Keratinocyte (primary cell): Measurements from ENCODE around the gene RIMS1. TPM values are rescaled to one million over a fixed set of nuclear protein-coding genes. Genes with fewer than 3 reads are reported as not detected.
"Not testable (repeated sequence)": the region's sequence is repeated elsewhere in the genome, so short reads cannot be mapped to it uniquely, and the experiment has no call there.

ENCODE experiments used
- DNase-seq: peaks from one replicate; pipeline ENCODE4 v3.0.0-alpha.2; 2011; ENCODE audit warnings: low read depth, missing footprints, low spot score
- FAIRE-seq: peaks from 2 replicates; lab custom pipeline; 2011; peaks lifted over from hg19 to GRCh38; lab: Jason Lieb, UNC
- H2AFZ ChIP-seq: 2 replicates; pipeline ENCODE4 v1.6.0; 2012; ENCODE audit warnings: low read length, control low read depth, inconsistent platforms; ENCODE audit not compliant: control insufficient read depth
- H3K27ac ChIP-seq: 2 replicates; pipeline ENCODE4 v1.5.1; 2011; ENCODE audit warnings: low read length; ENCODE audit not compliant: control insufficient read depth, insufficient read depth
- H3K27me3 ChIP-seq: 3 replicates; pipeline ENCODE4 v1.6.0; 2011; ENCODE audit warnings: low read length; ENCODE audit not compliant: control insufficient read depth, insufficient read depth; ENCODE audit errors: extremely low read depth
- H3K36me3 ChIP-seq, 2 experiments: 2 replicates in 1 of 2; 3 replicates in 1 of 2; pipeline ENCODE4 v1.5.1; 2011; ENCODE audit warnings: low read length in 2 of 2, mild to moderate bottlenecking in 1 of 2; ENCODE audit not compliant: control insufficient read depth in 2 of 2, insufficient read depth in 2 of 2; ENCODE audit errors: extremely low read depth in 1 of 2
- H3K4me1 ChIP-seq: 3 replicates; pipeline ENCODE4 v1.5.1; 2011; ENCODE audit warnings: low read length; ENCODE audit not compliant: control insufficient read depth, insufficient read depth; ENCODE audit errors: extremely low read depth
- H3K4me2 ChIP-seq: 3 replicates; pipeline ENCODE4 v1.6.0; 2011; ENCODE audit warnings: low read depth, low read length; ENCODE audit not compliant: control insufficient read depth, insufficient read depth; ENCODE audit errors: extremely low read depth
- H3K4me3 ChIP-seq, 3 experiments: fragments of 200-600 bp in 1 of 3; sonication (generic) in 1 of 3; 2 replicates in 2 of 3; 3 replicates in 1 of 3; pipeline ENCODE4 v1.5.1; 2011 to 2016; ENCODE audit warnings: low read length in 3 of 3, mild to moderate bottlenecking in 3 of 3, control low read depth in 2 of 3, inconsistent platforms in 1 of 3, low read depth in 1 of 3, mixed read lengths in 1 of 3, mixed run types in 1 of 3, moderate library complexity in 1 of 3; ENCODE audit not compliant: control insufficient read depth in 2 of 3, insufficient read depth in 2 of 3; ENCODE audit errors: extremely low read depth in 1 of 3
- H3K79me2 ChIP-seq: 2 replicates; pipeline ENCODE4 v1.6.0; 2012; ENCODE audit warnings: low read length; ENCODE audit not compliant: control insufficient read depth, insufficient read depth
- H3K9ac ChIP-seq: 3 replicates; pipeline ENCODE4 v1.6.0; 2011; ENCODE audit warnings: low read length; ENCODE audit not compliant: control insufficient read depth, insufficient read depth; ENCODE audit errors: extremely low read depth
- H3K9me1 ChIP-seq: 3 replicates; pipeline ENCODE4 v1.6.0; 2011; ENCODE audit warnings: low read length; ENCODE audit not compliant: control insufficient read depth, insufficient read depth; ENCODE audit errors: extremely low read depth
- H3K9me3 ChIP-seq: 2 replicates; pipeline ENCODE4 v1.5.1; 2012; ENCODE audit warnings: low read depth, low read length; ENCODE audit not compliant: control insufficient read depth
- H4K20me1 ChIP-seq: 3 replicates; pipeline ENCODE4 v1.6.0; 2011; ENCODE audit warnings: low read length; ENCODE audit not compliant: control insufficient read depth, insufficient read depth; ENCODE audit errors: extremely low read depth
- EZH2 ChIP-seq: IDR thresholded peaks from one replicate; pipeline ENCODE4 v1.6.1; 2012; ENCODE audit warnings: inconsistent platforms, mild to moderate bottlenecking, low read length, moderate library complexity
- dilution Hi-C: fragments of 300-500 bp; cut with MboI; formaldehyde crosslinking; loops from one replicate; pipeline ENCODE4 v1.7.0; 2020; ENCODE audit warnings: low sequenced_read_pairs; ENCODE audit not compliant: extremely low pct_ligation_motif_present
- polyA plus RNA-seq, 5 experiments: library from polyadenylated mRNA; depleted of rRNA in 3 of 5; stranded (reverse) in 3 of 5; stranded (forward) in 1 of 5; unstranded in 1 of 5; fragments of >200 nt; gene quantifications; 1 replicate in 1 of 5; 2 replicates in 3 of 5; 3 replicates in 1 of 5; pipeline versions ENCODE4 v1.2.1 to v1.2.3, GENCODE V29; 2011 to 2012; ENCODE audit warnings: missing spikeins in 2 of 5, low read depth in 1 of 5, low replicate concordance in 1 of 5
- TF ChIP-seq, protein P1 (sequence below), 3 experiments: IDR thresholded peaks in 1 of 3; conservative IDR thresholded peaks in 1 of 3; optimal IDR thresholded peaks in 1 of 3; 2 replicates in 2 of 3; 3 replicates in 1 of 3; pipeline versions ENCODE3 to v1.5.1; 2011; ENCODE audit warnings: low read length in 3 of 3, mild to moderate bottlenecking in 3 of 3, moderate library complexity in 2 of 3, control low read depth in 1 of 3, inconsistent platforms in 1 of 3; ENCODE audit not compliant: insufficient read depth in 2 of 3; ENCODE audit errors: extremely low read depth in 1 of 3

The RIMS1 gene
- polyA plus RNA-seq, 1 donor (not counting 4 experiments of a cell fraction or from before 2014, with no cell fraction given): not detected

DNA sequence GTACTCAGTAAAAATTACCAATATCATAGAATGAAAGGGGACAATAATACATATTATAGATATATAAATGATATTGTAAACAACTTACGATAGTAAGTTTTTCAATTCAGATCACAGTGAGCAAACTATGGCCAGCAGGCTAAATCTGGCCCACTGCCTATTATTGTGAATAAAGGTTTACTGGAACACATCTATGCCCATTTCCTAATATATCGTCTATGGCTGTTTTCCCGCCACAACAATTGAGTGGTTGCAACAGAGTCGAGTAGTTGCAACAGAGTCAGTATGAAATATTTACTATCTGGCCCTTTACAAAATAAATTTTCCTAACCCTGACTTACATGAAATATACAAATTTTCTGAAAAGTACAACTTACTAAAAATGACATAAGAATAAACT, 438.2 kb downstream of the RIMS1 start:
- no peak for DNase-seq
- Histone ChIP-seq H3K27me3 (no peaks in the 10 kb centered on the region), H3K9ac (no peak overlapping the region), H3K4me1 (no peaks in the 10 kb centered on the region), H3K27ac (no peak overlapping the region), H3K4me2 (no peak overlapping the region), H4K20me1 (no peaks in the 10 kb centered on the region), H3K9me1 (no peaks in the 10 kb centered on the region), H2AFZ (no peak overlapping the region), H3K9me3 (no peaks in the 10 kb centered on the region), H3K4me3 (no peak overlapping the region), H3K36me3 (no peaks in the 10 kb centered on the region), H3K79me2 (no peaks in the 10 kb centered on the region)
- TF ChIP-seq, protein P1, sequence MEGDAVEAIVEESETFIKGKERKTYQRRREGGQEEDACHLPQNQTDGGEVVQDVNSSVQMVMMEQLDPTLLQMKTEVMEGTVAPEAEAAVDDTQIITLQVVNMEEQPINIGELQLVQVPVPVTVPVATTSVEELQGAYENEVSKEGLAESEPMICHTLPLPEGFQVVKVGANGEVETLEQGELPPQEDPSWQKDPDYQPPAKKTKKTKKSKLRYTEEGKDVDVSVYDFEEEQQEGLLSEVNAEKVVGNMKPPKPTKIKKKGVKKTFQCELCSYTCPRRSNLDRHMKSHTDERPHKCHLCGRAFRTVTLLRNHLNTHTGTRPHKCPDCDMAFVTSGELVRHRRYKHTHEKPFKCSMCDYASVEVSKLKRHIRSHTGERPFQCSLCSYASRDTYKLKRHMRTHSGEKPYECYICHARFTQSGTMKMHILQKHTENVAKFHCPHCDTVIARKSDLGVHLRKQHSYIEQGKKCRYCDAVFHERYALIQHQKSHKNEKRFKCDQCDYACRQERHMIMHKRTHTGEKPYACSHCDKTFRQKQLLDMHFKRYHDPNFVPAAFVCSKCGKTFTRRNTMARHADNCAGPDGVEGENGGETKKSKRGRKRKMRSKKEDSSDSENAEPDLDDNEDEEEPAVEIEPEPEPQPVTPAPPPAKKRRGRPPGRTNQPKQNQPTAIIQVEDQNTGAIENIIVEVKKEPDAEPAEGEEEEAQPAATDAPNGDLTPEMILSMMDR (optimal IDR thresholded peaks at IDR 0.05 in 1 of 3, IDR thresholded peaks at IDR 0.05 in 1 of 3, conservative IDR thresholded peaks at IDR 0.05 in 1 of 3; ENCODE audit: extremely low read depth in 1 of 3, insufficient read depth in 2 of 3, low read length in 3 of 3): no peak
- dilution Hi-C loops: no loop called here
- no peak for FAIRE-seq

DNA sequence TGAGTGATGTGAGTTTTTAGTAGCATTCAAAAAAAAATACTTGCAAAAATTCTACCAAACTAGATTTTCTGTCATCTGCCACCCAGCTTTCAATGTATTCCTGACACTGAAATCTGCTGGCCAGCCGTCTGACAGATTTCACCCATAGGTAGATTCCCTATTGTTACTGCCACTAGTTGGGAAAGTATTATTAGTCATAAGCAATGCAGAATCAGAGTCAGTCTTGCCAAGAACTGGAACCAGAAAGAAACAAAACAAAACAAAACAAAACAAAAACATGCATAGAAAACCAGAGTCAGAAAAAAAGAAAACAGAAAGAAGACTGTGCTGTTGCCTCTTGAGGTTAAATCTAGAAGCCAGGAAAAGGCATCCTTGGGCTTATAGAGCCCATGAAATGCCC, 442.4 kb downstream of the RIMS1 start:
- Histone ChIP-seq H3K79me2 (no peaks in the 10 kb centered on the region), H3K27me3 (peaks cover 3% of the 10 kb centered on the region), H4K20me1 (no peaks in the 10 kb centered on the region), H2AFZ (no peak overlapping the region), H3K4me1 (no peaks in the 10 kb centered on the region), H3K36me3 (no peaks in the 10 kb centered on the region), H3K27ac (no peak overlapping the region), H3K4me3 (no peak overlapping the region), H3K9ac (no peak overlapping the region), H3K9me1 (no peaks in the 10 kb centered on the region), H3K9me3 (no peaks in the 10 kb centered on the region), H3K4me2 (no peak overlapping the region)
- dilution Hi-C loops: no loop called here
- DNase-seq (no peak), FAIRE-seq (no peak)
- TF ChIP-seq EZH2: no peak
- TF ChIP-seq, protein P1 (optimal IDR thresholded peaks at IDR 0.05 in 1 of 3, IDR thresholded peaks at IDR 0.05 in 1 of 3, conservative IDR thresholded peaks at IDR 0.05 in 1 of 3; ENCODE audit: extremely low read depth in 1 of 3, insufficient read depth in 2 of 3, low read length in 3 of 3): no peak

DNA sequence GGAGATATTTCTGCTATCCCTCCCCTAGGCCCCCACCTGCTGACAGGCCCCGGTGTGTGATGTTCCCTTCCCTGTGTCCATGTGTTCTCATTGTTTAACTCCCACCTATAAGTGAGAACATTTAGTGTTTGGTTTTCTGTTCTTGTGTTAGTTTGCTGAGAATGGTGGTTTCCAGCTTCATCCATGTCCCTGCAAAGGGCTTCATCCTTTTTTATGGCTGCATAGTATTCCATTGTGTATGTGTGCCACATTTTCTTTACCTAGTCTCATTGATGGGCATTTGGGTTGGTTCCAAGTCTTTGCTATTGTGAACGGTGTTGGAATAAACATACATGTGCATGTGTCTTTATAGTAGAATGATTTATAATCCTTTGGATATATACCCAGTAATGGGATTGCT, 448.9 kb downstream of the RIMS1 start:
- H3K4me2 ChIP-seq, H4K20me1 ChIP-seq, dilution Hi-C loops, H3K36me3 ChIP-seq, DNase-seq, H3K9ac ChIP-seq, H3K4me1 ChIP-seq, H3K27me3 ChIP-seq, H3K79me2 ChIP-seq, H3K27ac ChIP-seq, H3K9me1 ChIP-seq, H3K9me3 ChIP-seq, H2AFZ ChIP-seq, FAIRE-seq, H3K4me3 ChIP-seq: not testable (repeated sequence)
